ENCODE results near the gene TCF20.

GRCh38 chr22:42231929-42232328 is 38.5 kb downstream of the TCF20 start:
- TF ChIP-seq, protein P1, sequence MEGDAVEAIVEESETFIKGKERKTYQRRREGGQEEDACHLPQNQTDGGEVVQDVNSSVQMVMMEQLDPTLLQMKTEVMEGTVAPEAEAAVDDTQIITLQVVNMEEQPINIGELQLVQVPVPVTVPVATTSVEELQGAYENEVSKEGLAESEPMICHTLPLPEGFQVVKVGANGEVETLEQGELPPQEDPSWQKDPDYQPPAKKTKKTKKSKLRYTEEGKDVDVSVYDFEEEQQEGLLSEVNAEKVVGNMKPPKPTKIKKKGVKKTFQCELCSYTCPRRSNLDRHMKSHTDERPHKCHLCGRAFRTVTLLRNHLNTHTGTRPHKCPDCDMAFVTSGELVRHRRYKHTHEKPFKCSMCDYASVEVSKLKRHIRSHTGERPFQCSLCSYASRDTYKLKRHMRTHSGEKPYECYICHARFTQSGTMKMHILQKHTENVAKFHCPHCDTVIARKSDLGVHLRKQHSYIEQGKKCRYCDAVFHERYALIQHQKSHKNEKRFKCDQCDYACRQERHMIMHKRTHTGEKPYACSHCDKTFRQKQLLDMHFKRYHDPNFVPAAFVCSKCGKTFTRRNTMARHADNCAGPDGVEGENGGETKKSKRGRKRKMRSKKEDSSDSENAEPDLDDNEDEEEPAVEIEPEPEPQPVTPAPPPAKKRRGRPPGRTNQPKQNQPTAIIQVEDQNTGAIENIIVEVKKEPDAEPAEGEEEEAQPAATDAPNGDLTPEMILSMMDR (IDR thresholded peaks at IDR 0.05 in 4 of 5, conservative IDR thresholded peaks at IDR 0.05 in 1 of 5) = no peak
- no peak for TF ChIP-seq POLR2A (IDR thresholded peaks at IDR 0.05)
